MG63 (cell line): ENCODE results near the gene TBL1X. TPM values are rescaled to one million over a fixed set of nuclear protein-coding genes. Genes with fewer than 3 reads are reported as not detected.
"Not testable (repeated sequence)": the region's sequence is repeated elsewhere in the genome, so short reads cannot be mapped to it uniquely, and the experiment has no call there.

Source experiments
- DNase-seq: peaks from one replicate; pipeline ENCODE4 v3.0.0-alpha.2; 2020
- H3K27me3 ChIP-seq: fragments of 250-450 bp; sonication (Bioruptor Pico); 2 replicates; pipeline ENCODE4 v1.5.1; 2020; ENCODE audit warnings: mild to moderate bottlenecking, moderate library complexity
- H3K36me3 ChIP-seq: fragments of 250-450 bp; sonication (Bioruptor Pico); 2 replicates; pipeline ENCODE4 v1.5.1; 2020; ENCODE audit warnings: mild to moderate bottlenecking, moderate library complexity
- H3K4me3 ChIP-seq: fragments of 250-450 bp; sonication (Bioruptor Pico); 2 replicates; pipeline ENCODE4 v1.5.1; 2020; ENCODE audit warnings: mild to moderate bottlenecking, moderate library complexity
- H3K9me3 ChIP-seq: fragments of 250-450 bp; sonication (Bioruptor Pico); 2 replicates; pipeline ENCODE4 v1.5.1; 2020; ENCODE audit warnings: mild to moderate bottlenecking, moderate library complexity
- total RNA-seq: library from RNA; depleted of rRNA; stranded (reverse); fragments of >200 nt; shearing (Covaris generic); gene quantifications from 2 replicates; pipeline ENCODE4 v1.2.3, GENCODE V29; 2014; ENCODE audit warnings: low replicate concordance

Gene TBL1X
- total RNA-seq, 1 experiment from 2014 or later: 4.3 TPM

DNA sequence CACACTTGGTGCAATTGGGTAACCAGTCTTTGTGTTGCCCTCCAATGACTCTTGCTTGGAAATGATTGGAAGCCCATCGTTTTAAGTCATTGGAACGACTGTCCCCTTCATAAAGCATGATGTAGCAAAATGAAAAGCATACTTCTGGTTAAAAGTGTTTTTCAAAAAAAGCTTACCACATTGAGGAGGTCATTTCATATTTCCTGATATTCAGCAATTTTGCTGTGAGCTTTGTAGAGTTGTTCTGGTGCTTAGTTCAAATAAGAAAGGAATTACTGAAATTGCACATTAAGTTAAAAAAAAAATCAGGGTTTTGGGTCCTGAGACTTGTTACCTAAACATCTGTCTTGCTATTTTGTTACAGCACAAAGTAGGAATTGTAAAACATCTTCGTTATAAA lies 51.8 kb downstream of the TBL1X start:
- Histone ChIP-seq H3K27me3 (no peaks in the 10 kb centered on the region), H3K9me3 (no peaks in the 10 kb centered on the region), H3K4me3 (no peak overlapping the region), H3K36me3 (no peaks in the 10 kb centered on the region)
- no peak for DNase-seq

DNA sequence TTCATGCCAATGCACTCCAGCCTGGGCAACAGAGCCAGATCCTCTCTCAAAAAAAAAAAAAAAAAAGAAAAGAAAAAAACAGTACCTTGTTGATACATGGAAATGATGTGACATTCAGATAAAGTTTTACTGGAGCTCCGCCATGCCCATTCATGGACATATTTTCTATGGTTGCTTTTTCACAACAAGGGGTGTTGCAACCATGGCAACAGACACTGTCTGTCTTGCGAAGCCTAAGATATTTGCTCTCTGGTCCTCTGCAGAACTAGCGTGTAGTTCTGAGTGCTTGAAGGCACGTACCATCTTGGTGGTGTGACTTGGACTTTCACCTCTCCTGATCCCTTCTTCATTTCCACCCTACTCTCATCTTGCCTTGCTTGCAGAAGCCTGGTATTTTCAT lies 53.2 kb downstream of the TBL1X start:
- no peaks in the 10 kb centered on the region for H3K9me3 ChIP-seq
- no peak for DNase-seq
- H3K4me3 ChIP-seq: no peak overlapping the region
- H3K27me3 ChIP-seq: no peaks in the 10 kb centered on the region
- no peaks in the 10 kb centered on the region for H3K36me3 ChIP-seq

DNA sequence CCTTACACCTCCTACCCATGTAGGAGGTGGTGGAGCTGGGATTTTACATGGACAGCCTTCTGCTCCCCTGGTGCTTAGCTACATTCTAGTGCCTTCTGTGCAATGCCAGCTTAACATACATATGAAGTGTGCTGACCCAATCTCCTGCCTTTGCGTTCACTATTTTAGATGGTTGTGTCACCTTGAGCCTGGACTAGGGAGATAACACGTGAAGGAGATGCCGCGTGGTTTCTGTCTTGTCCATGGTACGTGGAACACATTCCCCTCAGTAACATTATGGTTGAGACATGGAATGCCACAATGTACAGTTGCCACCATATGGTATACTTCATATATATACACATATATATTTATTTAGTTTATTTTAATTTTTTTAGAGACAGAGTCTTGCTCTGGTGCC lies 54.0 kb downstream of the TBL1X start:
- no peaks in the 10 kb centered on the region for H3K9me3 ChIP-seq
- no peak overlapping the region for H3K4me3 ChIP-seq
- no peaks in the 10 kb centered on the region for H3K27me3 ChIP-seq
- no peaks in the 10 kb centered on the region for H3K36me3 ChIP-seq
- DNase-seq: no peak

DNA sequence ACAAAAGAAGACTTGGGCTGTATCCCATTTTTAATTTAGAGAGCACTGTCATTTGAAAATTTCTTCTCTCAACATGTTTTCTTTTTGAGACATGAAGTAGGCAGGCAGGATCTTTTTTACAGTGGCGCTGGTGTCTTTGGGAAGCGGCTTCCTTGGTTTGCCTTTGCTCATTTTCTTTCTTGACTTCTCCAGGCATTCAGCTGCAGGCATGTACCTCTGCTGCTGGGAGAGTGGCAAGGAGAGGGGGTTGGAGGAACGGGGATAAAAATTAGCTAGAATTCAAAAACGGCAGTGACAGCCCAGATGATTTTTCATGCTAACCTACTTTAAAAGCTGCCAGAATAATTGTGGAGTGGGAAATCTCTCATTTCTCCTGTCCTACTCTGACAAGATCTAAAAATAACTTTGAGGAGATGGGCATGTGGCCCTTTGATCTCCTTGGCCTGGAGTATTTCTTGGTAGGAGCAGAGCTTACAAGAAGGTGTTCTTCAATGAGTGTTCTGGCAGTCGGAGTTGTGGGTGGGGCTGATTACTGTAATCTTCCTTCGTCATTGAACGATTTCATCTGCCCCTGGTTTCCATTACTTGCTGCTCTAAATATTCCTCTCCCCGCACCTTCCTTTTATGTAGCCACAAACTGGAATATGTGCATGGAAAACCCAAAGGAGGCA lies 54.8 kb downstream of the TBL1X start:
- no peaks in the 10 kb centered on the region for H3K36me3 ChIP-seq
- no peaks in the 10 kb centered on the region for H3K27me3 ChIP-seq
- no peak overlapping the region for H3K4me3 ChIP-seq
- no peaks in the 10 kb centered on the region for H3K9me3 ChIP-seq
- no peak for DNase-seq

DNA sequence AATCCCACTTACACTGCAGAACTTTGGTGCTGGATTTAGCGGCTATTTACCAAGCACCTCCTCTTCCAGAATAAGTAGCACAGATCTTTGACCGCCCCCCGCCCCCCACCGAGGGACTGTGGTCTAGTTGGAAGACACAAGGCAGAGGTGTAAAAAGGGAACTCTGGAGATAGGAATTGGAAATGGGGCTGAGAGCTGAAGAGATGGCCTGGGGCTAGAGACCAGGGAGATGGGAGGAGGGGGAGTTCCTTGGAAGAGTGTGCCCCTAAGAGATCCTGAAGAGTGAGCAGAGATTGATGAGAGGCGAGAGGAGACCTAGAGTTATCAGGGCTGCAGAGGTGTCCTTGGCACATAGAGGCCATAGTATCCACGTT lies 55.3 kb downstream of the TBL1X start:
- H3K4me3 ChIP-seq: no peak overlapping the region

DNA sequence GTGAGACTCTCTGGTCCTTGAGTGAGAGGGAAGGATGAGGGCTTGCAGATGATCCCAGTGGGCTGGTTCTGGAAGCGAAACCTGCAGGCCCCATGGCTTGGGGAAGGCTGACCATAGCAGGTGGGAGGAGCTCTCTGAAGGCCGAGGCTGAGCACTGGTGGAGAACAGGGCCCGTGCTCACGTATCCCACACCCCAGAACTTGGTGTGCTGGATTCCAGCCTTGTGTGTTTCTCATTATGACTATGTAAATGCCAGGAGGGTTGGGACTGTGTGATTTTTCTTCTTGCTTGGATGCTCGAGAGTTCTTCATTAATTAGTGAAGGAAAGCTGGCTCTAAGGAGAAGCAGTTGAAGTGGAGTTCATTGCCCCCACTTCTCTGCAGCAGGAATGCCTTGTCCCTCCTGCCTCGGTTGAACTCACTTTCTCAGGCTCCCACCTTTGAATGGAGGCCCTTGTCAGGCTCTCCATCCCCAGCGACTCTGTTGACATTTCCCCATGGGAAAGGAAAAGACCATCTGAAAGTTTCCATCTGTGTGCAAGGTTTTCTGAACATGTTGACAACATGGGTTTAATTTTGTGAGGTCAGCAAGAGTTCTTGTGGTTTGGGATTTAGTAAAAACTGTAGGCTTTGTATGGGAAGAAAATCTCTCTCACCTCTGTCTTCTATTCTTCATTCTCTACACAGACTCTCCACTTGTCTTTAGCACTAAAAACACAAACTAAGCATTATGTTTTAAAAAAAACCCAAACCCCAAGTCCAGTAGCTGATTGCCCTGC lies 57.7 kb downstream of the TBL1X start:
- H3K9me3 ChIP-seq: no peaks in the 10 kb centered on the region
- DNase-seq: no peak
- no peak overlapping the region for H3K4me3 ChIP-seq
- H3K36me3 ChIP-seq: no peaks in the 10 kb centered on the region
- no peaks in the 10 kb centered on the region for H3K27me3 ChIP-seq

More for the DNA sequence above, 55.3 kb downstream of the TBL1X start:
- H3K36me3 ChIP-seq: no peaks in the 10 kb centered on the region
- no peaks in the 10 kb centered on the region for H3K9me3 ChIP-seq
- DNase-seq: no peak
- H3K27me3 ChIP-seq: no peaks in the 10 kb centered on the region

DNA sequence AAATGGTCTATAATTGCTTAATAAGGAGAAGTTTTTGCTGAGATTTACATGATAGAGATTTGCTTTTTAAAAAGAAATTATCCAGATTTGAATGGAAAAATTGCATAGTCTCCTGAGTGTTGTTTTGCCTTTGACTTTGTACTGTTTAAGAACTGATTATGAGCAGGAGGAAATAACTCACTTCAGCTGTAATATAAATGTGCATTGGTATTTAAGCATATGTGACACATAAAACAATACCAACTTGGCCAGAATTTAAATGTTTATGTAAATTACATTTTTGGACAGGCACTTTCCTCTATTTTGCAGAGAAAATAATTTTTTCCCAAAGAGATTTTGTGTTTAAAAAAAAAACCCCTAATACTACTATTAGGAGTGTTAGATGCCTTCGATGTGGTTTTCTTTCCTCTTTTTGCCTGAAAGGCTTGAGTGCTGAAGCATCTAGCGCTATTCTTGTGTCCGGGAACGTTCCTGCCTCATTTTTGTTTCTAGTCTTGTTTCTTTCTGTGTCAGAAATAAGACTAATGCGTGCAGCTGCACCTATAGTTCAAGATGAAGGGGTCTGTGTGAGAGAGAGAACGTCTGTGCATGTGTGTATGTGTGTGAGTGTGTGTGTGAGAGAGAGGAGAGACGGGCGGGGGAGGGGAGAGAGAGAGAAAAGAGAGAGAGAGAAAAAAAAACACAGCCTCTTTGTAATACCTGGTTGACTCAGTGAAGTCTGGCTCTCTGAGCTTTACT lies 60.8 kb downstream of the TBL1X start:
- no peak overlapping the region for H3K4me3 ChIP-seq
- no peak for DNase-seq

DNA sequence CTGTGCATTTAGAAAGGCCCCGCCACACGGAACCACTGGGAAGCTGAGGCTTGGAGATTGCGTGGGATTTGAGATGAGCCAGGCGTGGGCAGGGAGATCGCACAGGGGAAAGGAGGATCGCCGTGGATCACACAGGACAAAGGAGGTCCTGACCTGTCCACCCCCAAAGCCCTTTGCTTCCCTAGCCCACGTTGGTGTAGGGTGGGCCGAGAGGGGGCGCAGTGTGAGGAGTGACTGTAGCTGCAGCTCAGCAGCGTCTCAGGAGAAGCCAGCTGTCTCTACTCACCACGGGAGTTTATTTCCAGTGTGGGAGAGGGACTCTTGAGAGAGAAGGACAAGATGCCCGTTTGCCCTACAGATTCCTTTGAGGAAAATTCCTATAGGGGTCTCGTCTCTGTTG lies 62.1 kb downstream of the TBL1X start:
- Histone ChIP-seq H3K4me3 (no peak overlapping the region), H3K9me3 (no peaks in the 10 kb centered on the region), H3K27me3 (no peaks in the 10 kb centered on the region), H3K36me3 (no peaks in the 10 kb centered on the region)
- no peak for DNase-seq

More for the DNA sequence above, 60.8 kb downstream of the TBL1X start:
- Histone ChIP-seq H3K27me3 (no peaks in the 10 kb centered on the region), H3K36me3 (no peaks in the 10 kb centered on the region), H3K9me3 (no peaks in the 10 kb centered on the region)

DNA sequence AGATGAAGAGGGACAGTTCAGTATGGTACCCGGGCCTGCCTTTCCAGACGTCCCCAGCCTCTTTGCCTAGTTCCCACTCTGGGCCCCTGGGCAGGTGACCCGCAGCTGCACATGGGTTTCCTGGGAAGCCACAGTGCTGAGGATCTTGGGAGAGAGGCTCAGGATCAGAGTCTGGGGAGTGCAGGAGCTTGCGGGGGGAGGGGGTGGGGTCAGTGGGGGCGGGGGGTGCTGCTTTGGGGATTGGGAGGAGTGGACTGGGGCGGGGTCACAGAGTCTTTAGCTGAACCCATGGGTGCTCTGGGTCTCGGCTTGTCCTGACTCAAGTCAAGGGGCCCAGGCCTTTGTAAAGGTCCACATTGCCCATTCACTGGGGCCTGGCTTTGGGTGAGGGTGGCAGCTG lies 63.6 kb downstream of the TBL1X start:
- Histone ChIP-seq H3K36me3 (no peaks in the 10 kb centered on the region), H3K9me3 (no peaks in the 10 kb centered on the region), H3K4me3 (no peak overlapping the region), H3K27me3 (no peaks in the 10 kb centered on the region)
- no peak for DNase-seq

DNA sequence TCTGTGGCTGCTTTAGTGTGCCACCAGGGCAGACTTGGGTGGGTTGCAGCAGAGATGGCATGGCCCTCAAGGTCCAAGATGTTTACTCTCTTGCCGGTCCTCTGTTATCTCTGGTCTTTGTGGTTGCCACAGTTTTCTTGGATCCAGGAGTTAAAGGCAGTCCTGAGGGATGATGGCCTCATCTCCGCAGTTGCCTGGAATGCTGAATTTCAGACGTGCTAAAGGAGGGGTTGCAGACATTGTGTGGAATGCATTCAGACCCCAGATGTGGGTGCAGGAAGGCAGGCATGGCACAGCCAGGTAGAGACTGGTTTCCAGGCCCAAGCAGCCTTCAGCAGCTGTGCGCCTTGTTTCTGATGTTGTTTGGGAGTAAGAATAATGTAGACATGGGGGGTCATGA lies 64.4 kb downstream of the TBL1X start:
- H3K9me3 ChIP-seq: no peaks in the 10 kb centered on the region
- no peak for DNase-seq
- H3K36me3 ChIP-seq: no peaks in the 10 kb centered on the region
- H3K4me3 ChIP-seq: no peak overlapping the region
- H3K27me3 ChIP-seq: no peaks in the 10 kb centered on the region

DNA sequence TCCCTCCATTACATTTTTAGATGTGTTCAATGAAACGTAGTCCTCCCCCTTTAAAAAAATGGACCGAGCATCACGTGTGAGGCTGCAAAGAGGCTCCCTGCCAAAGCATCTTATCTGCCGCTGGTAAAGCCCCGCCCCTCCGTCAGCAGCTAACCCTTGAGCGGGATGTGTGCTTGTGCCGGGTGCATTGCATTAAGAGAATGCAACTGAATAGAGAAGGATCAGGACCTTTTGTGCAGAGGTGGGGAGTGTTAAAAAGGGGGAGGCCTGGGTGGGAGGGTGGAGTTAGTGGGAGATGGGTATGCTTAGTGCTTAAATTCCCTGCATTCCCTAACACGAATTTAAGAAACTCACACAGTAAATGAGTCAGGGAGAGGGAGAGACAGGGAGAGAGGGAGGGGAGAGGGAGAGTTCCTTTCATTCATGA lies 66.0 kb downstream of the TBL1X start:
- DNase-seq: peak; percentile 69
- 0 out of 2 replicates have a peak overlapping the region, but pooled peaks have one; percentile 0 for H3K4me3 ChIP-seq
- H3K9me3 ChIP-seq: no peaks in the 10 kb centered on the region
- no peaks in the 10 kb centered on the region for H3K27me3 ChIP-seq
- H3K36me3 ChIP-seq: no peaks in the 10 kb centered on the region

DNA sequence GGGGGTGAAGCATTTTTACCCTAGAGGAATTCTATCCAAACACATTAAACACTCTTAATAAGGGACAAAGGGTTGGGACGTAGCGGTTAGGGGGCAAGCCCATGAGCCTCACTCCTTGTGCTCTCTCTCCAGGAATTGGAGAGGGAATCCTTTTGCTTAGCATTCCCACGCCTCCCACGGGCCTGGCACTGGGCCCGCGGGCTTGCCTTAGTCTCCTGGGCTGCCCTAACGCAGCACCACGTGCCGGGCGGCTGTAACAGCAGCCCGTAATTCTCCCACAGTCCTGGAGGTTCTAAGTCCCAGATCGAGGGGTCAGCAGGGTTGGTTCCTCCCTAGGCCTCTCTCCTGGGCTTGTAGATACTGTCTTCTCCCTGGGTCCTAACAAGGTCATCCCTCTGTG lies 67.5 kb downstream of the TBL1X start:
- DNase-seq: no peak
- H3K36me3 ChIP-seq: no peaks in the 10 kb centered on the region
- H3K27me3 ChIP-seq: no peaks in the 10 kb centered on the region
- no peak overlapping the region for H3K4me3 ChIP-seq
- no peaks in the 10 kb centered on the region for H3K9me3 ChIP-seq

DNA sequence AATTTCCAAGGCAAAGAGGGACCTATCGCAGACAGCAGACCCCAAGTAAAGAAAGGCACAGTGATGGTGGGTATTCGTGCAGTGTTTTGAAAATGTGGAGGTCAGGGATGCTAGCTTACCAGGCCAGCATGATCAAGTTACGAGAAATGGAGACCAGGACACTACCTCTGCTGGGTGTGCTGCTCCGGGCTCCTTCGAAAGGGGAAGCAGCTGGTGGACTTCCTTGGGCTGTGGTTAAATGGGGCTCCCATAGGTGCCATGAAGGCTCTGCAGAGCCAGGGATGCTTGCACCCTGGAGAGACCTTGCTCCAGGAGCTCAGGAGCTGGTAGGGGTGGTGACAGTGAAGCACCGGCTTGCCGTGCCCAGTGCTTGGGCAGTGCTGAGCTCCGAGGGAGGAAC lies 68.8 kb downstream of the TBL1X start:
- DNase-seq: no peak
- no peaks in the 10 kb centered on the region for H3K36me3 ChIP-seq
- H3K9me3 ChIP-seq: no peaks in the 10 kb centered on the region
- no peaks in the 10 kb centered on the region for H3K27me3 ChIP-seq
- H3K4me3 ChIP-seq: no peak overlapping the region

DNA sequence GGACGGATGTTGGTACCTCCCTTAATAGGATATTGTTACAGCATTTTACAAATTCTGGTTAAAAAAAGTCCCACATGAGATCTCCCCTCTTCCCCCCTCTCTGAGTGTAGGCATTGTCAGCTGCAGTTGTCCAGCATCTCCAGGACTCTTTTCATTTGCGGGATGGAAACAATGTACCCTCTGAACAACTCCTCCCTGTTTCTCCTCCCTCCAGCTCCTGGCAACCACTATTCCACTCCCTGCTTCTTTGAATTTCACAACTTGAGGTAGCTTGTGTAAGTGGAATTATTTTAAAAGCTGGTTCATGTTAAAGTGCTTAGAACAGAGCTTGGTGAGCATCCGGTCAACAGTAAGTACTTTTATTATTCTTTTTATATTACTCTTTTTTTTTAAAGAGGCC lies 69.8 kb downstream of the TBL1X start:
- no peak for DNase-seq
- no peaks in the 10 kb centered on the region for H3K36me3 ChIP-seq
- H3K9me3 ChIP-seq: no peaks in the 10 kb centered on the region
- H3K27me3 ChIP-seq: no peaks in the 10 kb centered on the region
- no peak overlapping the region for H3K4me3 ChIP-seq

DNA sequence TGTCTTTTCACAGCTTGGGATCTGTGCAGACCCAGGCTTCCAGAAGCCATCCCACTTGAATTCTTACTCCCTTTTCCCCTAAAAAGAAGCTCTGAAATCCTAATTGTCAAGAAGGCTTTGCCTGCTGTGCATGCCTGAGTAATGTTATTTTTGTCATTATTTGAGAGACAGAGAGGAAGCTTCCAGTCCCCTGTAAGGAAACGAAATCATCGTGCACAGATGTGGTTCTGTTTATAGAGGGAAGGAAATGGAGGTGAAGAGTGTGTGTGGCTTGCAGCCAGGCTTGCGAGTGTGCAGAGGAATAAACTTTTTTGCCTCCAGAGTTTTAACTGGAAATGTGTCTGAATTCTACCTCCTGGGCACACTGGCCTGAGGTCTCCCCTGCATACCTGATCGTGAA lies 70.2 kb downstream of the TBL1X start:
- Histone ChIP-seq H3K9me3 (no peaks in the 10 kb centered on the region), H3K4me3 (no peak overlapping the region), H3K27me3 (no peaks in the 10 kb centered on the region), H3K36me3 (no peaks in the 10 kb centered on the region)
- DNase-seq: no peak

DNA sequence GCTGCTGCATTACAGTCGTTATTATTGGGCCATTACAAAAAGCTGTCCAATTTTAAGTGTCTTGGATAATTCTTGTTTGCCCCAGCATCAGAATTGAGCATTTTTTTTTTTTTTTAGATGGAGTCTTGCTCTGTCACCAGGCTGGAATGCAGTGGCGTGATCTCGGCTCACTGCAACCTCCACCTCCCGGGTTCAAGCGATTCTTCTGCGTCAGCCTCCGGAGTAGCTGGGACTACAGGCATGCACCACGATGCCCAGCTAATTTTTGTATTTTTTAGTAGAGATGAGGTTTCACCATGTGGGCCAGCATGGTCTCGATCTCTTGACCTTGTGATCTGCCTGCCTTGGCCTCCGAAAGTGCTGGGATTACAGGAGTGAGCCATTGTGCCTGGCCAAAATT lies 71.3 kb downstream of the TBL1X start:
- not testable (repeated sequence) for H3K27me3 ChIP-seq, H3K9me3 ChIP-seq, DNase-seq, H3K4me3 ChIP-seq, H3K36me3 ChIP-seq

DNA sequence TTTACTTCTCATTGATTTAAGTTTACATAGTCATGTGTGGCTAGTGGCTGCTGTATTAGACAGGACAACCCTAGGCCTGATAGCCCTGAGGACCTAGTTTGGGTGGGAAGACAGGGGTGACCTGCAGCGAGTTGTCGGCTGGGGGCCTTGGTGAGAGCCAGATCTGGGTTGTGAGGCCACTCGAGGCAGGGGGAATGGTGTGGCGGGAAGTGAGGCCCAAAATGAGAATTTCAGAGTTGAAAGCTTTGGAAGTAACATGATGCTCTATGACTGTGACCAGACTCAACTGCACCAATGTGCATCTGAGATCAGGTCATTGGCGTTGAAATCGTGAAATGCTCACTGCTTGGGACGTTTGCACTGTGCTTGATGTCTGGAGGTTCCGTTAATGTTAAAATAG lies 72.9 kb downstream of the TBL1X start:
- Histone ChIP-seq H3K36me3 (no peaks in the 10 kb centered on the region), H3K4me3 (no peak overlapping the region), H3K27me3 (no peaks in the 10 kb centered on the region), H3K9me3 (no peaks in the 10 kb centered on the region)
- no peak for DNase-seq
